Panc1 (cell line): Measurements from ENCODE around the gene CLDN7. TPM values are rescaled to one million over a fixed set of nuclear protein-coding genes. Genes with fewer than 3 reads are reported as not detected.

Experiments
- ATAC-seq: fragments of 200-7000 bp; cut with Tn5 transposase; 2 replicates; pipeline ENCODE4 v1.9.1; 2020; ENCODE audit warnings: mild to moderate bottlenecking, moderate library complexity
- BruUV-seq: library from RNA; stranded (reverse); fragments of 400-500 nt; replicated peaks from 2 replicates; lab custom pipeline; 2021; lab: Mats Ljungman, UMichigan
- CTCF ChIA-PET: fragments of 300-600 bp; sonication (Branson Sonifier 250); formaldehyde crosslinking; loops from one replicate; lab custom pipeline; 2022; ENCODE audit warnings: antibody characterized with exemption; lab: Charles Lee
- POLR2A ChIA-PET: fragments of 300-600 bp; sonication (Branson Sonifier 250); formaldehyde crosslinking; loops from one replicate; lab custom pipeline; 2022; ENCODE audit warnings: antibody characterized with exemption; lab: Charles Lee
- DNase-seq: peaks from one replicate; pipeline ENCODE4 v3.0.0-alpha.2; 2010; ENCODE audit warnings: low read depth, low spot score
- H3K27ac ChIP-seq: 2 replicates; pipeline ENCODE4 v1.5.1; 2011; ENCODE audit warnings: mild to moderate bottlenecking, low read length, inconsistent platforms
- H3K27me3 ChIP-seq: fragments of 200-500 bp; sonication (Bioruptor generic); 2 replicates; pipeline ENCODE4 v1.6.0; 2014; ENCODE audit warnings: low read length, inconsistent platforms; ENCODE audit not compliant: control insufficient read depth, insufficient read depth
- H3K36me3 ChIP-seq: fragments of 200-500 bp; sonication (Bioruptor generic); 2 replicates; pipeline ENCODE4 v1.5.1; 2014; ENCODE audit warnings: inconsistent platforms, mild to moderate bottlenecking, low read length, moderate library complexity; ENCODE audit not compliant: control insufficient read depth, insufficient read depth
- H3K4me1 ChIP-seq: 2 replicates; pipeline ENCODE4 v1.5.1; 2011; ENCODE audit warnings: inconsistent platforms, mild to moderate bottlenecking, low read length, moderate library complexity; ENCODE audit not compliant: control insufficient read depth, insufficient read depth
- H3K4me3 ChIP-seq, 2 experiments: 2 replicates each; pipeline ENCODE4 v1.5.1; 2011 to 2012; ENCODE audit warnings: low read depth in 2 of 2, low read length in 2 of 2, mild to moderate bottlenecking in 2 of 2, inconsistent platforms in 1 of 2, moderate library complexity in 1 of 2
- H3K9me3 ChIP-seq: fragments of 200-500 bp; sonication (Bioruptor generic); 2 replicates; pipeline ENCODE4 v1.5.1; 2014; ENCODE audit warnings: low read depth, mild to moderate bottlenecking, inconsistent platforms, low read length, moderate library complexity; ENCODE audit not compliant: control insufficient read depth, insufficient read depth
- CTCF ChIP-seq: fragments of 450-650 bp; IDR thresholded peaks from 2 replicates; pipeline ENCODE4 v1.5.1; 2017; ENCODE audit warnings: mild to moderate bottlenecking
- POLR2AphosphoS5 ChIP-seq: IDR thresholded peaks from 2 replicates; pipeline ENCODE4 v1.6.1; 2012; ENCODE audit warnings: mild to moderate bottlenecking, low read depth, low read length, moderate library complexity
- REST ChIP-seq, 2 experiments: IDR thresholded peaks; 2 replicates each; pipeline ENCODE4 v1.6.1; 2011 to 2012; ENCODE audit warnings: low read depth in 2 of 2, control low read depth in 1 of 2, low read length in 1 of 2, mild to moderate bottlenecking in 1 of 2, moderate library complexity in 1 of 2; ENCODE audit not compliant: insufficient read depth in 1 of 2
- SIN3A ChIP-seq: IDR thresholded peaks from 2 replicates; pipeline ENCODE4 v1.6.1; 2012; ENCODE audit warnings: low read depth, mild to moderate bottlenecking, low read length, moderate library complexity, borderline replicate concordance; ENCODE audit not compliant: insufficient read depth
- TCF7L2 ChIP-seq: IDR thresholded peaks from 2 replicates; pipeline ENCODE4 v1.6.1; 2011; ENCODE audit warnings: mild to moderate bottlenecking, low read depth, low read length, inconsistent platforms
- in situ Hi-C: cut with HindIII; loops from 2 replicates; pipeline ENCODE4 v1.10.0; 2016; ENCODE audit warnings: low sequenced_read_pairs, low pct_unique_long_range_greater_than_20kb
- intact Hi-C: fragments of 100-400 bp; cut with micrococcal nuclease; formaldehyde crosslinking; loops from one replicate; pipeline ENCODE4 v1.10.0; 2022; ENCODE audit not compliant: unreplicated experiment
- total RNA-seq: library from RNA; stranded (reverse); gene quantifications from one replicate; pipeline ENCODE4 v1.2.1, GENCODE V29; 2021; ENCODE audit not compliant: unreplicated experiment

Gene CLDN7
- total RNA-seq, 1 experiment from 2014 or later, result 43.1 TPM

GRCh38 chr17:7240375-7240774 lies 21.9 kb downstream of the CLDN7 start:
- TSS peak; percentile 77 for BruUV-seq
- Histone ChIP-seq H3K36me3 (peaks cover 10% of the 10 kb centered on the region), H3K9me3 (no peaks in the 10 kb centered on the region), H3K4me1 (peaks cover 34% of the 10 kb centered on the region), H3K27me3 (no peaks in the 10 kb centered on the region), H3K27ac (peak overlapping the region; percentile 99), H3K4me3 (peak overlapping the region; percentile 87 to 92)
- no peak for ATAC-seq
- CTCF ChIA-PET, result no interaction called here
- intact Hi-C loops, result no loop called here
- in situ Hi-C loops, result no loop called here
- POLR2A ChIA-PET, result no interaction called here
- TF ChIP-seq POLR2AphosphoS5 (no peak), SIN3A (no peak), CTCF (no peak)
- no peak for DNase-seq

- TF ChIP-seq SIN3A, result no peak
- no peak for TF ChIP-seq REST (IDR thresholded peaks at IDR 0.05; ENCODE audit: insufficient read depth in 1 of 2, low read depth in 2 of 2, low read length in 1 of 2)
- no peak for TF ChIP-seq CTCF
- peak; percentile 77 for TF ChIP-seq TCF7L2
- TF ChIP-seq POLR2AphosphoS5, result peak; percentile 56
- intact Hi-C loops (no loop called here), in situ Hi-C loops (no loop called here)
- H3K4me1 ChIP-seq, result peaks cover 43% of the 10 kb centered on the region
- DNase-seq, result peak; percentile 97
- H3K27ac ChIP-seq, result peak within 1 kb of the TSS; percentile 99
- ATAC-seq, result peak; percentile 75
- POLR2A ChIA-PET, result interaction anchor here (0.5 to 0.6 kb wide), 2 partner anchors 27 to 167 kb away, joined by 3 to 5 read pairs; no protein-coding TSS in a partner anchor
- H3K36me3 ChIP-seq, result peaks cover 10% of the 10 kb centered on the region
- H3K4me3 ChIP-seq, result peak within 1 kb of the TSS; percentile 87 to 92
- H3K9me3 ChIP-seq, result no peaks in the 10 kb centered on the region
- H3K27me3 ChIP-seq, result no peaks in the 10 kb centered on the region
- no TSS peak for BruUV-seq
- CTCF ChIA-PET, result interaction anchor here (0.6 kb wide), 1 partner anchor 94 kb away, joined by 9 read pairs; no protein-coding TSS in a partner anchor
Measured at GRCh38 chr17:7239091-7240027, 22.9 kb downstream of the CLDN7 start, which contains the start of gene PHF23. Gene PHF23 (minus strand): TSS chr17:7239457. CDS start chr17:7239279, 178 bp downstream.
